H1 (cell line): Measurements from ENCODE around the gene OR2AG2. TPM values are rescaled to one million over a fixed set of nuclear protein-coding genes. Genes with fewer than 3 reads are reported as not detected.

Experiments used
- CTCF ChIA-PET: fragments of 300-600 bp; sonication (Branson Sonifier 250); formaldehyde crosslinking; loops from one replicate; lab custom pipeline; 2021; ENCODE audit not compliant: partially characterized antibody; lab: Charles Lee
- POLR2A ChIA-PET: fragments of 300-600 bp; sonication (Branson Sonifier 250); formaldehyde crosslinking; loops from one replicate; lab custom pipeline; 2021; ENCODE audit warnings: inconsistent platforms; ENCODE audit not compliant: partially characterized antibody; lab: Charles Lee
- DNase-seq, 2 experiments: peaks; one replicate each; pipeline versions ENCODE4 v3.0.0 to v3.0.0-alpha.2; 2010 to 2022; ENCODE audit warnings: low spot score in 2 of 2, low read depth in 1 of 2, mixed read lengths in 1 of 2
- FAIRE-seq: peaks from 2 replicates; lab custom pipeline; 2011; peaks lifted over from hg19 to GRCh38; lab: Jason Lieb, UNC
- H2AFZ ChIP-seq: 2 replicates; pipeline ENCODE4 v1.8.1; 2012; ENCODE audit warnings: low read length, inconsistent platforms
- H2AK5ac ChIP-seq: 2 replicates; pipeline ENCODE4 v1.6.1; 2013; ENCODE audit warnings: low read depth, low read length
- H2BK120ac ChIP-seq: replicated peaks from 2 replicates; pipeline ENCODE3; 2013; ENCODE audit warnings: low read depth, low read length, inconsistent platforms
- H2BK12ac ChIP-seq: 2 replicates; pipeline ENCODE4 v1.6.1; 2013; ENCODE audit warnings: low read depth, low read length
- H2BK15ac ChIP-seq: 2 replicates; pipeline ENCODE4 v1.6.1; 2013; ENCODE audit warnings: low read length
- H2BK20ac ChIP-seq: 2 replicates; pipeline ENCODE4 v1.6.1; 2013; ENCODE audit warnings: low read length
- H2BK5ac ChIP-seq: 2 replicates; pipeline ENCODE4 v1.6.1; 2013; ENCODE audit warnings: low read depth, low read length
- H3K14ac ChIP-seq: 2 replicates; pipeline ENCODE4 v1.6.1; 2013; ENCODE audit warnings: inconsistent platforms; ENCODE audit not compliant: insufficient read length
- H3K18ac ChIP-seq: 2 replicates; pipeline ENCODE4 v1.6.1; 2013; ENCODE audit warnings: low read length; ENCODE audit errors: extremely low read depth
- H3K23ac ChIP-seq: 2 replicates; pipeline ENCODE4 v1.6.1; 2013; ENCODE audit warnings: inconsistent platforms; ENCODE audit not compliant: insufficient read length
- H3K23me2 ChIP-seq: 2 replicates; pipeline ENCODE4 v1.6.1; 2013; ENCODE audit warnings: low read depth, low read length
- H3K27ac ChIP-seq: 2 replicates; pipeline ENCODE4 v1.6.1; 2011; ENCODE audit warnings: low read depth, low read length, inconsistent platforms
- H3K27me3 ChIP-seq, 4 experiments: replicated peaks in 1 of 4; 1 replicate in 1 of 4; 2 replicates in 3 of 4; pipeline versions ENCODE4 v1.6.1 to v1.8.1; 2011 to 2013; ENCODE audit warnings: low read length in 3 of 4, mild to moderate bottlenecking in 3 of 4, inconsistent platforms in 2 of 4, mixed read lengths in 2 of 4, moderate library complexity in 1 of 4; ENCODE audit not compliant: control insufficient read depth in 3 of 4, insufficient read depth in 3 of 4; ENCODE audit errors: extremely low read depth in 1 of 4
- H3K36me3 ChIP-seq, 4 experiments: 2 replicates each; pipeline versions ENCODE4 v1.6.1 to v1.8.1; 2011 to 2013; ENCODE audit warnings: mild to moderate bottlenecking in 4 of 4, low read length in 3 of 4, moderate library complexity in 2 of 4, control low read depth in 1 of 4, inconsistent platforms in 1 of 4; ENCODE audit not compliant: insufficient read depth in 4 of 4, control insufficient read depth in 2 of 4
- H3K4ac ChIP-seq: replicated peaks from 2 replicates; pipeline ENCODE3; 2013; ENCODE audit warnings: low read length, low read depth, mixed read lengths, inconsistent platforms; ENCODE audit not compliant: insufficient read length
- H3K4me1 ChIP-seq, 4 experiments: replicated peaks in 1 of 4; 1 replicate in 1 of 4; 2 replicates in 3 of 4; pipeline versions ENCODE4 v1.6.1 to v1.8.1; 2011 to 2013; ENCODE audit warnings: low read length in 3 of 4, inconsistent platforms in 2 of 4, mixed read lengths in 1 of 4; ENCODE audit not compliant: insufficient read depth in 4 of 4, control insufficient read depth in 3 of 4
- H3K4me2 ChIP-seq, 2 experiments: 2 replicates each; pipeline versions ENCODE4 v1.6.1 to v1.8.1; 2011 to 2013; ENCODE audit warnings: low read depth in 2 of 2, low read length in 2 of 2, control low read depth in 1 of 2, inconsistent platforms in 1 of 2, mild to moderate bottlenecking in 1 of 2; ENCODE audit not compliant: insufficient read depth in 1 of 2
- H3K4me3 ChIP-seq, 4 experiments: fragments of 200-600, 300-600 bp in 1 of 4; sonication (generic), shearing (Covaris generic), sonication (Bioruptor Twin) in 1 of 4; 2 replicates each; pipeline versions ENCODE4 v1.5.1 to v1.8.1; 2011 to 2016; ENCODE audit warnings: low read length in 4 of 4, low read depth in 3 of 4, control low read depth in 2 of 4, inconsistent platforms in 2 of 4, mild to moderate bottlenecking in 2 of 4, mixed read lengths in 1 of 4, moderate library complexity in 1 of 4; ENCODE audit not compliant: insufficient read depth in 2 of 4; ENCODE audit errors: extremely low read depth in 1 of 4
- H3K56ac ChIP-seq: replicated peaks from 2 replicates; pipeline ENCODE3; 2013; ENCODE audit warnings: low read depth, mild to moderate bottlenecking, mixed read lengths, low read length, inconsistent platforms; ENCODE audit not compliant: insufficient read length
- H3K79me1 ChIP-seq: 2 replicates; pipeline ENCODE4 v1.6.1; 2013; ENCODE audit warnings: low read depth, low read length, control low read depth
- H3K79me2 ChIP-seq, 2 experiments: 2 replicates each; pipeline versions ENCODE4 v1.6.1 to v1.8.1; 2012 to 2013; ENCODE audit warnings: low read length in 2 of 2, mild to moderate bottlenecking in 2 of 2, inconsistent platforms in 1 of 2; ENCODE audit not compliant: insufficient read depth in 2 of 2, control insufficient read depth in 1 of 2
- H3K9ac ChIP-seq, 4 experiments: replicated peaks in 1 of 4; 1 replicate in 1 of 4; 2 replicates in 3 of 4; pipeline versions ENCODE4 v1.6.1 to v1.8.1; 2011 to 2013; ENCODE audit warnings: low read depth in 3 of 4, low read length in 3 of 4, control low read depth in 2 of 4, mild to moderate bottlenecking in 2 of 4, moderate library complexity in 2 of 4, inconsistent platforms in 1 of 4; ENCODE audit errors: extremely low read depth in 1 of 4
- H3K9me3 ChIP-seq, 2 experiments: 2 replicates each; pipeline versions ENCODE4 v1.6.1 to v1.8.1; 2012 to 2013; ENCODE audit warnings: mild to moderate bottlenecking in 2 of 2, moderate library complexity in 2 of 2, control low read depth in 1 of 2, inconsistent platforms in 1 of 2, low read depth in 1 of 2, low read length in 1 of 2, mixed read lengths in 1 of 2; ENCODE audit not compliant: insufficient read depth in 2 of 2
- H4K20me1 ChIP-seq, 2 experiments: replicated peaks in 1 of 2; 2 replicates each; pipeline versions ENCODE3 to v1.8.1; 2011 to 2013; ENCODE audit warnings: inconsistent platforms in 2 of 2, low read length in 2 of 2, mild to moderate bottlenecking in 1 of 2; ENCODE audit not compliant: insufficient read depth in 2 of 2, control insufficient read depth in 1 of 2
- H4K5ac ChIP-seq: 2 replicates; pipeline ENCODE4 v1.6.1; 2013; ENCODE audit warnings: low read length, low read depth, mixed read lengths, inconsistent platforms; ENCODE audit not compliant: insufficient read length
- H4K8ac ChIP-seq: 2 replicates; pipeline ENCODE4 v1.8.0; 2013; ENCODE audit warnings: mild to moderate bottlenecking, moderate library complexity, low read length, inconsistent platforms; ENCODE audit not compliant: insufficient read depth; ENCODE audit errors: extremely low read depth
- H4K91ac ChIP-seq: replicated peaks from 2 replicates; pipeline ENCODE3; 2013; ENCODE audit warnings: low read length, mixed read lengths, inconsistent platforms; ENCODE audit not compliant: insufficient read length
- RAD21 ChIP-seq, 2 experiments: IDR thresholded peaks in 1 of 2; conservative IDR thresholded peaks in 1 of 2; 2 replicates each; pipeline ENCODE4 v1.6.1; 2011; ENCODE audit warnings: low read depth in 2 of 2, low read length in 2 of 2, improper control_type of control experiment in 1 of 2, inconsistent platforms in 1 of 2, mild to moderate bottlenecking in 1 of 2, moderate library complexity in 1 of 2
- WGBS, 2 experiments: shearing (Covaris generic) in 1 of 2; methylation state at CpG; one replicate each; pipeline versions ENCODE4 v1.1.6 to v1.1.7; 2013 to 2015; ENCODE audit warnings: low lambda C conversion rate in 2 of 2, mixed read lengths in 2 of 2, inconsistent platforms in 1 of 2, low coverage in 1 of 2, missing lambda C conversion rate in 1 of 2; ENCODE audit not compliant: insufficient replicate concordance in 2 of 2, insufficient coverage in 1 of 2, insufficient read length in 1 of 2; ENCODE audit errors: extremely low coverage in 1 of 2, missing lambda C conversion rate in 1 of 2; 5-methylcytosine and 5-hydroxymethylcytosine counted together
- polyA plus RNA-seq, 7 experiments: library from polyadenylated mRNA; depleted of rRNA in 3 of 7; stranded (reverse) in 5 of 7; unstranded in 2 of 7; fragments of >200 nt in 5 of 7; fragments of 200-250 nt in 2 of 7; gene quantifications; 1 replicate in 5 of 7; 2 replicates in 1 of 7; 4 replicates in 1 of 7; pipeline versions ENCODE4 v1.2.1 to v1.2.3, GENCODE V29; 2011 to 2013; ENCODE audit warnings: missing spikeins in 2 of 7, mixed read lengths in 2 of 7
- total RNA-seq: library from RNA; stranded (reverse); fragmentation: NEBNext Ultra II Directional; extraction: Animal tissue kit (Norgen Biotek cat#: 25700); gene quantifications from 2 replicates; pipeline ENCODE4 v1.2.1, GENCODE V29; 2021
- TF ChIP-seq, protein P1 (sequence below): IDR thresholded peaks from 2 replicates; pipeline ENCODE4 v1.6.1; 2012; ENCODE audit warnings: inconsistent platforms
- TF ChIP-seq, protein P2 (sequence below), 3 experiments: IDR thresholded peaks; 1 replicate in 2 of 3; 2 replicates in 1 of 3; pipeline versions ENCODE4 v1.5.1 to v1.6.1; 2011; ENCODE audit warnings: low read length in 3 of 3, mild to moderate bottlenecking in 3 of 3, inconsistent platforms in 2 of 3, low read depth in 1 of 3, moderate library complexity in 1 of 3; ENCODE audit not compliant: insufficient read depth in 1 of 3; ENCODE audit errors: control extremely low read depth in 1 of 3

Gene OR2AG2
- total and polyA plus RNA-seq, 2 of the 8 experiments (the other 6 are each of a cell fraction or from before 2014, with no cell fraction given): 0.22 to 0.74 TPM

DNA sequence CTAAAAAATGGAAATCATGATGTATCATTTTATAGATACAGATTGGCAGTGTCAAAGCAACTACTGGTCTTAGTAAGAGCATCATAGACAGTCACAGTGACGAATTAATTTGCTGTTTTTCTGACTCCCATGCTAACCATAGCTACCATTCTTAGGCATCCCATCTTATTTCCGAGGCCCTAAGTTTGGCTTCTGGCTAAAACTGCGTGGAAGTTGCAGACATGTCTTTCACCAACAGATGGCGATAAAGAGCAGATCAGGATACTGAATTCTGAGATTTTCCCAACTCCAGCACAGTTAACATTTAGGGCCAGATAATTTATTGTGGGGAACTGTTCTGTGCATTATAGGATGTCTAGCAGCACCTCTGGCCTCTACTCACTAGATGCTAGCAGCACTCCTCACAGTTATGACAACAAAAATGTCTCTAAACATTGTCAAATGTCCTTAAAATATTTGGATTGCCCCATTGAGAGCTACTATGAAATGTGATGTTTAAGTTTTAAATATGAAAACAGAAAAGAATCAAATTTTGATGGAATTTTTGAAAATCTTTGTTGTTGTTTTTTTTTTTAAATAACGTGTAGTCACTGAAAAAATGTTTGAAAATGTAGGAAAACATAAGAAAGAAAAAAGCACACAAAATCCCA lies 16.3 kb downstream of the OR2AG2 start:
- TF ChIP-seq RAD21 (IDR thresholded peaks at IDR 0.05 in 1 of 2, conservative IDR thresholded peaks at IDR 0.05 in 1 of 2; ENCODE audit: low read depth in 2 of 2, low read length in 2 of 2): peak; percentile 41 to 55
- TF ChIP-seq, protein P1, sequence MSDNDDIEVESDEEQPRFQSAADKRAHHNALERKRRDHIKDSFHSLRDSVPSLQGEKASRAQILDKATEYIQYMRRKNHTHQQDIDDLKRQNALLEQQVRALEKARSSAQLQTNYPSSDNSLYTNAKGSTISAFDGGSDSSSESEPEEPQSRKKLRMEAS: no peak
- TF ChIP-seq, protein P2, sequence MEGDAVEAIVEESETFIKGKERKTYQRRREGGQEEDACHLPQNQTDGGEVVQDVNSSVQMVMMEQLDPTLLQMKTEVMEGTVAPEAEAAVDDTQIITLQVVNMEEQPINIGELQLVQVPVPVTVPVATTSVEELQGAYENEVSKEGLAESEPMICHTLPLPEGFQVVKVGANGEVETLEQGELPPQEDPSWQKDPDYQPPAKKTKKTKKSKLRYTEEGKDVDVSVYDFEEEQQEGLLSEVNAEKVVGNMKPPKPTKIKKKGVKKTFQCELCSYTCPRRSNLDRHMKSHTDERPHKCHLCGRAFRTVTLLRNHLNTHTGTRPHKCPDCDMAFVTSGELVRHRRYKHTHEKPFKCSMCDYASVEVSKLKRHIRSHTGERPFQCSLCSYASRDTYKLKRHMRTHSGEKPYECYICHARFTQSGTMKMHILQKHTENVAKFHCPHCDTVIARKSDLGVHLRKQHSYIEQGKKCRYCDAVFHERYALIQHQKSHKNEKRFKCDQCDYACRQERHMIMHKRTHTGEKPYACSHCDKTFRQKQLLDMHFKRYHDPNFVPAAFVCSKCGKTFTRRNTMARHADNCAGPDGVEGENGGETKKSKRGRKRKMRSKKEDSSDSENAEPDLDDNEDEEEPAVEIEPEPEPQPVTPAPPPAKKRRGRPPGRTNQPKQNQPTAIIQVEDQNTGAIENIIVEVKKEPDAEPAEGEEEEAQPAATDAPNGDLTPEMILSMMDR (IDR thresholded peaks at IDR 0.05; ENCODE audit: control extremely low read depth in 1 of 3, insufficient read depth in 1 of 3, low read depth in 1 of 3, low read length in 3 of 3): peak in 2 of 3 experiments; percentile 71 to 86; a peak in 3 of 4 replicates
- H3K23ac ChIP-seq: no peak overlapping the region
- H3K56ac ChIP-seq: no peak overlapping the region
- no peak overlapping the region for H2AK5ac ChIP-seq
- no peak overlapping the region for H4K91ac ChIP-seq
- H2BK15ac ChIP-seq: no peak overlapping the region
- no peaks in the 10 kb centered on the region for H3K36me3 ChIP-seq
- H3K23me2 ChIP-seq: no peaks in the 10 kb centered on the region
- H4K20me1 ChIP-seq: no peaks in the 10 kb centered on the region
- no peak overlapping the region for H3K27ac ChIP-seq
- ChIA-PET POLR2A (no interaction called here), CTCF (interaction anchor here (0.7 to 8.4 kb wide), 47 partner anchors 11 to 667 kb away, joined by 3 to 110 read pairs (median 4); partner anchors contain the start of genes MRPL17, OR2AG2 and ZNF215)
- no peak overlapping the region for H3K14ac ChIP-seq
- no peak overlapping the region for H3K4ac ChIP-seq
- no peaks in the 10 kb centered on the region for H3K79me1 ChIP-seq
- DNase-seq (peak in 1 of 2 experiments; percentile 63), FAIRE-seq (peak; percentile 96)
- WGBS, 2 experiments: 22% methylated on average over 5 of the region's 5 CpGs; no CpG with 5 or more reads in 1 of the 2 experiments
- no peak overlapping the region for H4K8ac ChIP-seq
- no peak overlapping the region for H2AFZ ChIP-seq
- no peak overlapping the region for H3K9ac ChIP-seq
- no peaks in the 10 kb centered on the region for H3K79me2 ChIP-seq
- H3K4me3 ChIP-seq: no peak overlapping the region
- no peaks in the 10 kb centered on the region for H3K4me1 ChIP-seq
- no peak overlapping the region for H2BK5ac ChIP-seq
- H2BK12ac ChIP-seq: no peak overlapping the region
- no peak overlapping the region for H2BK120ac ChIP-seq
- H2BK20ac ChIP-seq: no peak overlapping the region
- H3K18ac ChIP-seq: no peak overlapping the region
- H3K4me2 ChIP-seq: no peak overlapping the region
- H3K9me3 ChIP-seq: no peaks in the 10 kb centered on the region
- no peaks in the 10 kb centered on the region for H3K27me3 ChIP-seq
- H4K5ac ChIP-seq: no peak overlapping the region
